HG03378 (cell line): Measurements from ENCODE around the gene SMG1.
"Not testable (repeated sequence)": the region's sequence is repeated elsewhere in the genome, so short reads cannot be mapped to it uniquely, and the experiment has no call there.

Experiments used
- ATAC-seq: cut with Tn5 transposase; IDR thresholded peaks from one replicate; pipeline ENCODE4 v1.9.1; 2021; ENCODE audit warnings: mild to moderate bottlenecking, moderate library complexity; ENCODE audit not compliant: unreplicated experiment

Gene SMG1

DNA sequence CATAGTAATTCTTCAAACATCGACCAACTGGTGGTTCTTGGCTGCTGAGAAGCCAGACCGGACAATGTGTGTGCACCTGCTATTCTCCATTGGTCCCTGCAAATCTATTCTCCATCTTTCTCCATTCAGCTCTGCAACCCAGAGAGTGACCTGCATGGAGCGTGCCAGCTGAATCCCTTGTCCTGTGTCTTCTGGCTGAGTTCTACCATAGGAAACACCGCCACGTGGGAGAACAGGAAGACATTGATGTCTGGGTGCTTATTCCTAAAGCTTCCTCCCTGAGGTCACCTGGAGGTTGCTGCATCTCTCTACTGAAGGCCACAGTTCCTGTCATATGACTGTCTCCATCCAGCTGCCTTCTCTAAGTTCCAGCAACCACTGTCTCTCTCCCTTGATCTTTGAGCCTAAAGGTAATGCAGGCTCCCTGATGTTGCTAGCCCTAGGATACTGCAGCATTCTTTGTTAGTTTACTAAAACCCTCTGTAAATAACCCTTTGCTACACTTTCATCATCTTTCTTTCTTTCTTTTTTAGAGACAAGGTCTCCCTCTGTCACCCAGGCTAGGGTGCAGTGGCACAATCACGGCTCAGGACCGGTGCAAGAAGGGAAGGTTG, 10.6 kb upstream of the SMG1 start:
- ATAC-seq, result no peak

DNA sequence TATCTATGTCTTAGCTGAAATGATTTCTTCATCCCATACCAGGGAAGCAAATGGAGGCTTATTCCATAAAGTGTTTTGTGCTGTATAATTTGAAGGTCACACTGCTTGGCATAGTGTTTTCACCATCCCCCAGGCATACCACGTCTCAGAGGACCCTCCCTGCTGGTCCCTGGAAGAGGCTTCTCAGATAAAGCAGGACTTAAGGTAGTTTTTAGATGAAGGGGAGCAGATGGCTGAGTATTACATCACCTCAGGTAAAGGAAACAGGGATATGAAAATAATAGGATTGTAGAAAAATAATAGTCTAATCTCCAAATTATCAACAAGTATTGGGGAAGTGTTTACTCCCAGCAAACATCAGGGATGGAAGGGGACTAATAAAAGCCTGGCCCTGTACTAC, 7.3 kb upstream of the SMG1 start:
- ATAC-seq, result no peak

- ATAC-seq, result no peak
Observed at GRCh38 chr16:18932243-18932987, 6.2 kb upstream of the SMG1 start.

DNA sequence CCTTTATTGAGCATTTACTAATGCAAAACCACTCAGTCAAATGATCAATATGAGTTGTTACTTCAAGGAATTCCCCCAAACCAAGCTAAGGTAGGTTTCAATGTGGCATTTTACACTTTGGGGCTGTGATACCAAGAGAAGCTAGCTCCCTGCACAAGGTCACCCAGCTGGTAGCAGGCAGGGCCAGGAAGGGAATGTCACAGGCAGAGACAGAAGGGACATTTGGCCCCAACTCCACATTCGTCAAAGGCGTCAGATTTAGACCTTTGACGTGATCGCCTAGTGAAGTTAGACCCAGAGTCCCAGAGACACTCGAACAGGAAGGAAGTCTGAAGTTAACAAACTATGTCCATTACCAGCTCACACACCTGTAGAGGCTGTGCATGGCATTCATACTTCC, 5.5 kb upstream of the SMG1 start:
- ATAC-seq, result no peak

GRCh38 chr16:18930095-18930494, 3.9 kb upstream of the SMG1 start:
- ATAC-seq, result not testable (repeated sequence)

DNA sequence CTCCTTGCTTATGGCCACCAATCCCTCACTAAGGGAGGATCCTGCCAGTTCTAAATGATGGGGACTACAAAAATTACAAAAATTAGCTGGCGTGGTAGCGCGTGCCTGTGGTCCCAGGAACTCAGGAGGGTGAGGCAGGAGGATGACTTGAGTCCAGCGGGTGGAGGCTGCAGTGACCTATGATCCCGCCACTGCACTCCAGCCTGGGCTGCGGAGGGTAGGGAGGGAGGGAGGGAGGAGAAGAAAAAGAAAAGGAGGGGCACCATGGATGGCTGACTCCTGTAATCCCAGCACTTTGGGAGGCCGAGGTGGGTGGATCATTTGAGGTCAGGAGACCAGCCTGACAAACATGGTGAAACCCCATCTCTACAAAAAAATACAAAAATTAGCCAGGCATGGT, 1.9 kb upstream of the SMG1 start:
- not testable (repeated sequence) for ATAC-seq

DNA sequence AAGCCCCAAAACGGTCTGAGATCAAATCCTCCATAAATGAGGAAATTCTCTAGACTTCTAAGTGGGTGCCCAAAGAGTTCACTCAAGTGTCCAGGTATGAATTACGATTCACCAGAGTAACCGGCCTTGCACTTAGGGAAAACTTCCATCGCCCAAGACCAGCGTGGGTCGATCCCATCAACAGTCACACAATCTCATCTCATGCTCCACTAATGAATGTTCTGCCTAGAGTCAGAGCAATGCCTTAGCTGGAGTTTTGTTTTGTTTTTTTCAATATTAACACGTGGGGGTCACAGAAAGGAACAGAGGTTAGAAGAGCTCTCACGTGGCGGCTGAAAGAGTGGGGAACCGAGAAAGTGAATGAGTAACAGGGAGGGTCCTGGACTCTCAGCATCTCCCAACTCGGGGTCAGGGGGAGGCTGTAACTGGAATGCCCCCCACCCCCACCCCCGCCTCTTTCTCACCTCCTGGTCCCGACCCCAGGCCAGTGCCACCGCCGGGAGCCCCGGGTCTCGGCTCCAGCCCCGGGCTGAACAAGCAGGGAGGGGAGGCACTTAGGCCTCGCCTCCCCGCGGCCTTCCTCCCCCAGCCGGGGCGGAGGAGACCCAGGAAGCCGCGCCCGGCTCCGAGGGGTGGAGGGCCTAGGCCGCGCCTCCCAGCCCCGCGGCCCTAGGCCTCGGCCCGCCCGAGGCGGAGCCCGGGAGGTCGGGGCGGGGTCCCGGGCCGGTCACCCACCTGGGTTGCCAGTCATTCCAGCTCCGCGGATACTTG, 808 bp downstream of the SMG1 start:
- peak; percentile 27 for ATAC-seq

GRCh38 chr16:18923935-18924334, 2.3 kb downstream of the SMG1 start:
- ATAC-seq, result not testable (repeated sequence)

- not testable (repeated sequence) for ATAC-seq
Observed at GRCh38 chr16:18923124-18923523, 3.1 kb downstream of the SMG1 start.

DNA sequence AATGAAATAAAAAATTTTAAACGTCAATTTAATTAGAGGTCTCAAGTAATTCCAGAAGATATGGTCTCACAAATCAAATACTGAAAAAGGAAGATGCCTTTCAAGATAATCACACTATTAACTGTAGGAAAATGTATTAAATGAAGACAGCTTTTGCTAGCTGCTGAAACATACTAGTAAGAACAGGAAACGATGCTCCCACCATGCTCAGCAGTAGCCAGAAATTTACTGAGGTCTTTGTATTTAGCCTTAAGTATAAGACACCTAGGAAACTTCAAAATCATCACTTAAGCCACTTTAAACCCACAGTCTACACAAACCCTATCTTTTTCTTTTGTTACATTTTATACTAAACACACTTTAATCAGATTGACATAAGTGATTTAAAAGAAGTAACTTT, 16.6 kb downstream of the SMG1 start:
- not testable (repeated sequence) for ATAC-seq

- ATAC-seq, result not testable (repeated sequence)
Observed at GRCh38 chr16:18908716-18909115, 17.5 kb downstream of the SMG1 start.

DNA sequence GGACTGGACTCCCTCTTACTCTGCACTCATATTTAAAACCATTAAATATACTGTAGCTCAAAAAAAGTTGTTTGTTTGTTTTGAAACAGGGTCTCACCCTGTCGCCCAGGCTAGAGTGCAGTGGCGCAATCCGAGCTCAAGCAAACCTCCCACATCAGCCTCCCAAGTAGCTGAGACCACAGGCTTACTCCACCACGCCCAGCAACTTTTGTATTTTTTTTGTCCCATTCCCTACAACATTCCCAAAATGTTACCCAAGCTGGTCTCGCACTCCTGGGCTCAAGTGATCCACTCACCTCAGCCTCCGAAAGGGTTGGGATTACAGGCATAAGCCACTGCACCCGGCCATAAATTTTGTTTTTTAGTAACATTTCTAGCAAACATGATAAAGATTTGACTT, 23.4 kb downstream of the SMG1 start:
- not testable (repeated sequence) for ATAC-seq

DNA sequence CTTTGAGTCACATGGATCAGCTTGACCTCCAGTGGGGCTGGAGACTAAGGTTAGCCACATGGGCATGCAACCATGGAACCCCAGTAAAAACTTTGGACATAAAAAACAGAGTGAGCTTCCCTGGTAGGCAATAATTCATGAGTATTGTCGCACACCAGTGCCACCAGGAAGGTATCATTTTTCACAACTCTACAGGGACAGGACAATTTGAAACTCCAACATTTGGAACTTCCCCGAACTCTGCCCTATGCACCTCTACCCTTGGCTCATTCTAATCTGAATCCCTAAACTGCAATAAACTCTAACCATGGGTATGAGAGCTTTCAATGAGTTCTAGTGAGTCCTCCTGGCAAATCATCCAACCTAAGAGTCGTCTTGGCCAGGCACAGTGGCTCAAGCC, 24.2 kb downstream of the SMG1 start:
- not testable (repeated sequence) for ATAC-seq

- ATAC-seq, result not testable (repeated sequence)
Observed at GRCh38 chr16:18901194-18901593, 25.0 kb downstream of the SMG1 start.

GRCh38 chr16:18884456-18884855, 41.8 kb downstream of the SMG1 start:
- not testable (repeated sequence) for ATAC-seq

GRCh38 chr16:18877734-18878133, 48.5 kb downstream of the SMG1 start:
- ATAC-seq, result not testable (repeated sequence)

DNA sequence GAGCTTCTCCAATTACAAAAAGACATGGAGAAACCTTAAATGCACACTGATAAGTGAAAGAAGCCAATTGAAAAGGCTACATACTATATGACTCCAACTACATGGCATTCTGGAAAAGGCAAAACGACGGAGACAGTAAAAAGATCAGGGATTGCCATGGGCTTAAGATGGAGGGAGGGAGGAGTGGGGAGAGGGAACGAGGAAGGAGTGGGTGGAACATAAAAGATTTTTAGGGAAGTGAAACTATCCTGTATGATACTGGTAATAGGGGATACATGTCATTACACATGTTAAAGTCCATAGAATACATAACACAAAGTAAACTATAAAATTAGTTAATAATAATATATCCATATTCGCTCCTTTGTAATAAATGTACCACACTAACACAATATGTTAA, 48.9 kb downstream of the SMG1 start:
- not testable (repeated sequence) for ATAC-seq

DNA sequence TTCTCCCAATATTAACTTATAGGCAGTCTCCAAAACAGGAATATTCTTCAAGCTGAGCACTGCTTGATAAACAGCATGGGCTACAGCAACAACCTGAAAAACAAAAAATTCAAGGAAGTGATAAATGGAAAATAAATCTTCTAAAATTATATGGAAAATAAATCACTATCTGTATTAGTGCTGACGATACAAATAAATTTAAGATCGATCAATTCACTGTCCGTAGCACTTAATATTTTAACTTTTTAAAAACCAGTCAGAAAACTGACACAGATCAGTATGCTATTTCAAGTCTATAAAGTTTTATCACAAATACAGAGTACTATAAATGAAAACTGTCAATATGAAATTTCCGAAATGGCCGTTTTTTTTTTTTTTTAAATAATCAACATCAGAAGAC, 49.9 kb downstream of the SMG1 start:
- not testable (repeated sequence) for ATAC-seq

DNA sequence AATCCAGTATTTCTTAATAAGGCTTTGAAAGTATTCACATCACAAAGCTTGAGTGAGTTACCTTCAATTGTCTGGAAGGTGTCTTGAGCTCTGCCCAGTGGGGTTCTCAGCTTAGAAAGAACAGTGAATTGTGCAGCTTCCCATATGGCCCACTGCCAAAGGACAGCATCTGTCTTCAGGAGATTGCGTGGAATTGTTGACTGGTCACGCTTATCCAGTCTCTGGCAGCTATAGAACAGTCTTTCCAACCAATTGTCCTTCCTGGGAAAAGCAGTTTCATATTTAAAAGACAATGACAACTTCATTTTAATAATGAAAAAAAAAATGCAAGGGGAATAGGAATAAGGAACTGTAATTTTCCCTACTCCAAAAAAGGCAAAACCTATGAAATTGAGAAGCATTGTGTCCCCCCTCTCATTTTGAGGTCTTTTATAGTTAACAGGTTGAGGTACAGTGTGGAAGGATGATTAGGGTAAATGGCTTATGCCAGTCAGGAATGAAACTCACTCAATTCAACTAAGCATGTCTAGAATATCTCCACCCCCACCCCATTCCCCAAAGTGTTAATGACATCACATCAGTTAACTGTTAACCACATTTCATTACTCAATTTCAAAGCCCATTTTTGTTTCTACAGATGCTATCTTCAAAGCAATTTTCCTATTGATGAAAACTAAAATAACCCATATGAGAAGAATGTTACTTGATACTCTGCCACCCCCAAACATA, 57.0 kb downstream of the SMG1 start:
- not testable (repeated sequence) for ATAC-seq

DNA sequence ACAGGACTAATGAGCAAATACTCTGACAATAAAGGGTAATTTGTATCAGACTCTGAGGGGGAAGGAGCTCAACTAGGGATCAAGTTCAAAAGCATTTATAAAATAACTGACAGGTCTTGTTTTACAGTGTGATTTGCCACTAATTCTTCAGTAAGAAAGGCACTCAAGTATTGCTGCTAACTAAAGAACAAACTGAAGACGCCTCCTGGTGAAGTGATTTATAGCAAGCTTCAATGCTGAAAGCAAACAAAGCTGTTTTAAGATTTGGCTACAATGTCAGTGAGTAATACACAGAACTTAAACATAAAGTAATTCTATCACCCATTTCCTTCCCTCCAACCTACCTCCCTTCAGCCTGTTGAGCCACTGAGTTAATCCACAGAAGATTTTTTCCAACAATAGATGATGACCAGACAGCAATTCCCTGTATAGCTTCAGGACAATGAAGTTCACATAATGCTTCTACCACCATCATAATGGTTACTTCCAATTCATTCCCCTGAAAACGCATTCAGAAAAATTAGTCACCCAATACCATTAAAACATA, 59.9 kb downstream of the SMG1 start:
- not testable (repeated sequence) for ATAC-seq

GRCh38 chr16:18862891-18863290, 63.3 kb downstream of the SMG1 start:
- ATAC-seq, result not testable (repeated sequence)
